ENCODE data around the gene ATP8B4.

DNA sequence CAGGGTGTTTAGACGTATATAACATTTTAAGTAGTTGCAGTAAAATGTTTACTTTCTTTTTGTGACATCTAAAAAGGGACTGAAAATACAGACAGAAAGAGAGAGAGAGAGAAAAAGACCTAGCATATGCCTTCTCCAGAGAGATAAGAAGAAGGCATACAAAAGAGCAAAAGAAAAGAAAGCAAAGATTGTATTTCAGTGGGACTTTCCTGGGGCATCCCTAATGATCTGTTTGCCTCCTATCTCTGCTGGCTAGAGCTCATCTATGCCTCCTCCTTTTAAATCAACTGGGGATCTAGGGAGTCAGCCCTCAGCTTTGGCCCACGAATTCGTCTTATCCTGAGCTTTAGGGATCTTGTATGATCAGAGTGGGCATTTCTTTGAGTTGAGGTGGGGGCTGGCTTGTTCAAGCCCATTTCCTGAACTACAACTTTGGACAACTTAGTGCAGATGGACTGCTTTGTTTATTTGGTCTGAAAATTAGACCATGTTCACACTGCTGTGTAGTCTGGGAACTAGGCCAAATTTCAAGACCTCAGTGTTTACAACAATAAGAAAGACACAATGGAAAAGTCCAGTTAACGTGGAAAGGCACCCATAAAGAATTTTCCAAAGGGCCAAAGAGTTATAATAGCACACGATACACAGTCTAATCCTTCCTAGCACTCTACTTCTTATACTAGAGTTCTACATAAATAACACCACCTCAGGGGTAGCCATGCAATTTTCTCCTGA is 61.0 kb downstream of the ATP8B4 start:
- TF ChIP-seq, protein P1, sequence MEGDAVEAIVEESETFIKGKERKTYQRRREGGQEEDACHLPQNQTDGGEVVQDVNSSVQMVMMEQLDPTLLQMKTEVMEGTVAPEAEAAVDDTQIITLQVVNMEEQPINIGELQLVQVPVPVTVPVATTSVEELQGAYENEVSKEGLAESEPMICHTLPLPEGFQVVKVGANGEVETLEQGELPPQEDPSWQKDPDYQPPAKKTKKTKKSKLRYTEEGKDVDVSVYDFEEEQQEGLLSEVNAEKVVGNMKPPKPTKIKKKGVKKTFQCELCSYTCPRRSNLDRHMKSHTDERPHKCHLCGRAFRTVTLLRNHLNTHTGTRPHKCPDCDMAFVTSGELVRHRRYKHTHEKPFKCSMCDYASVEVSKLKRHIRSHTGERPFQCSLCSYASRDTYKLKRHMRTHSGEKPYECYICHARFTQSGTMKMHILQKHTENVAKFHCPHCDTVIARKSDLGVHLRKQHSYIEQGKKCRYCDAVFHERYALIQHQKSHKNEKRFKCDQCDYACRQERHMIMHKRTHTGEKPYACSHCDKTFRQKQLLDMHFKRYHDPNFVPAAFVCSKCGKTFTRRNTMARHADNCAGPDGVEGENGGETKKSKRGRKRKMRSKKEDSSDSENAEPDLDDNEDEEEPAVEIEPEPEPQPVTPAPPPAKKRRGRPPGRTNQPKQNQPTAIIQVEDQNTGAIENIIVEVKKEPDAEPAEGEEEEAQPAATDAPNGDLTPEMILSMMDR (IDR thresholded peaks at IDR 0.05; ENCODE audit: low read length): no peak
- no peak for TF ChIP-seq EZH2 (IDR thresholded peaks at IDR 0.05; ENCODE audit: borderline replicate concordance, low read length)
